Stomach (tissue), 9 donors: Measurements from ENCODE around the gene FLT3LG. TPM values are rescaled to one million over a fixed set of nuclear protein-coding genes. Genes with fewer than 3 reads are reported as not detected.
A peak's percentile ranks its signal among the peaks of the same experiment; 100 is the strongest.

Experiments used
- DNase-seq, 2 donors: peaks; one replicate each; pipeline versions ENCODE4 v3.0.0 to v3.0.0-alpha.2; 2013 to 2019
- H3K27ac ChIP-seq, 5 donors: fragments of 200-600 bp in 4 of 5; sonication (generic) in 4 of 5; one replicate each; pipeline ENCODE4 v1.5.1; 2013 to 2019; ENCODE audit warnings: mild to moderate bottlenecking in 1 of 5, moderate library complexity in 1 of 5
- H3K27me3 ChIP-seq, 3 donors: fragments of 200-600 bp; sonication (generic); one replicate each; pipeline ENCODE4 v1.5.1; 2017 to 2019; ENCODE audit warnings: mixed run types in 1 of 3
- H3K36me3 ChIP-seq, 4 donors: fragments of 200-600 bp; sonication (generic); 1 replicate in 3 of 4; 2 replicates in 1 of 4; pipeline ENCODE4 v1.5.1; 2016 to 2019
- H3K4me1 ChIP-seq, 4 donors: fragments of 200-600 bp; sonication (generic); one replicate each; pipeline ENCODE4 v1.5.1; 2016 to 2019
- H3K4me3 ChIP-seq, 4 donors: fragments of 200-600 bp; sonication (generic) in 3 of 4; one replicate each; pipeline ENCODE4 v1.5.1; 2016 to 2019; ENCODE audit warnings: mild to moderate bottlenecking in 1 of 4
- H3K9me3 ChIP-seq, 4 donors: fragments of 200-600 bp; sonication (generic); one replicate each; pipeline ENCODE4 v1.5.1; 2016 to 2019
- CTCF ChIP-seq, 7 experiments: fragments of 450-650 bp in 4 of 7; fragments of 200-600 bp in 3 of 7; sonication (generic) in 3 of 7; IDR thresholded peaks; one replicate each; pipeline ENCODE4 v1.5.1; 2016 to 2019; ENCODE audit warnings: antibody characterized with exemption in 7 of 7, control low read depth in 2 of 7, mild to moderate bottlenecking in 1 of 7
- EP300 ChIP-seq: sonication (generic); formaldehyde crosslinking; IDR thresholded peaks from one replicate; pipeline ENCODE4 v1.6.1; 2017; ENCODE audit warnings: antibody characterized with exemption
- POLR2A ChIP-seq, 4 donors: fragments of 450-650 bp; IDR thresholded peaks; one replicate each; pipeline ENCODE4 v1.6.1; 2016; ENCODE audit warnings: antibody characterized with exemption in 4 of 4, control low read depth in 2 of 4, mild to moderate bottlenecking in 1 of 4, moderate library complexity in 1 of 4
- POLR2AphosphoS5 ChIP-seq, 3 donors: sonication (generic); formaldehyde crosslinking; IDR thresholded peaks; one replicate each; pipeline ENCODE4 v1.6.1; 2016; ENCODE audit warnings: antibody characterized with exemption in 3 of 3
- WGBS, 5 donors: extraction: QIAGEN DNeasy Blood & Tissue Kit in 3 of 5; methylation state at CpG; one replicate each; pipeline versions ENCODE4 v1.1.5 to v1.1.7; 2013 to 2018; 5-methylcytosine and 5-hydroxymethylcytosine counted together
- intact Hi-C: fragments of 100-400 bp; cut with DNase I; formaldehyde crosslinking; loops from one replicate; pipeline ENCODE4 v1.15.1; 2023; ENCODE audit warnings: low total_unique reads
- polyA plus RNA-seq, 3 donors: library from polyadenylated mRNA; stranded (reverse); fragments of 200-250 nt; gene quantifications; one replicate each; pipeline ENCODE4 v1.2.3, GENCODE V29; 2013
- total RNA-seq, 5 donors: library from RNA; depleted of rRNA; stranded (reverse); fragments of >200 nt; gene quantifications; one replicate each; pipeline versions ENCODE4 v1.1.0 to v1.2.3, GENCODE V29; 2014 to 2016
- donor health status: healthy with polysubstance abuse.
- donor health status: Bipolar disorder and iron deficiency.
- donor health status: healthy.

FLT3LG gene
- total and polyA plus RNA-seq, 8 donors, result 1.3 to 14.5 (median 11.0) TPM; not detected in 3

GRCh38 chr19:49474542-49474924 lies 518 bp downstream of the FLT3LG start:
- H3K27me3 ChIP-seq, result no peaks in the 10 kb centered on the region
- TF ChIP-seq EP300 (no peak), POLR2AphosphoS5 (IDR thresholded peaks at IDR 0.05) (no peak), CTCF (IDR thresholded peaks at IDR 0.05) (no peak), POLR2A (IDR thresholded peaks at IDR 0.05) (no peak)
- WGBS, 5 donors, result 9 to 21% (median 13%) methylated on average over 11 of the region's 11 CpGs
- DNase-seq, result no peak
- peak overlapping the region; percentile 67 to 89 (median 70) for H3K4me3 ChIP-seq
- peaks cover 0 to 8% (median 7%) of the 10 kb centered on the region in 4 donors for H3K36me3 ChIP-seq
- H3K9me3 ChIP-seq, result no peaks in the 10 kb centered on the region
- peak overlapping the region; percentile 59 to 92 (median 88) for H3K27ac ChIP-seq
- intact Hi-C loops, result no loop called here
- H3K4me1 ChIP-seq, result peaks cover 6 to 55% (median 35%) of the 10 kb centered on the region in 4 donors

- Histone ChIP-seq H3K36me3 (peaks cover 0 to 4% (median 4%) of the 10 kb centered on the region in 4 donors), H3K27me3 (no peaks in the 10 kb centered on the region), H3K4me3 (peak overlapping the region; percentile 0 to 89 (median 70)), H3K4me1 (peaks cover 6 to 48% (median 35%) of the 10 kb centered on the region in 4 donors), H3K27ac (peak overlapping the region; percentile 5 to 92 (median 88)), H3K9me3 (no peaks in the 10 kb centered on the region)
- TF ChIP-seq EP300 (no peak), POLR2AphosphoS5 (IDR thresholded peaks at IDR 0.05) (no peak), POLR2A (IDR thresholded peaks at IDR 0.05) (no peak), CTCF (IDR thresholded peaks at IDR 0.05) (no peak)
- intact Hi-C loops, result no loop called here
- DNase-seq, result peak in 1 of 2 donors; percentile 53
- WGBS, 5 donors, result 54 to 70% (median 64%) methylated on average over 15 of the region's 15 CpGs
Observed at GRCh38 chr19:49475191-49475917, 1.3 kb downstream of the FLT3LG start.

GRCh38 chr19:49475995-49476880 lies 2.2 kb downstream of the FLT3LG start:
- Histone ChIP-seq H3K4me1 (peaks cover 6 to 48% (median 35%) of the 10 kb centered on the region in 4 donors), H3K27me3 (no peaks in the 10 kb centered on the region), H3K27ac (peak overlapping the region in 4 of 5 donors; percentile 85 to 92 (median 88)), H3K4me3 (peak overlapping the region in 1 of 4 donors; percentile 70), H3K9me3 (no peaks in the 10 kb centered on the region), H3K36me3 (peaks cover 0 to 6% (median 4%) of the 10 kb centered on the region in 4 donors)
- TF ChIP-seq CTCF (IDR thresholded peaks at IDR 0.05) (peak in 3 of 7 experiments; percentile 21 to 29 (median 23)), EP300 (no peak)
- DNase-seq, result peak in 1 of 2 donors; percentile 85
- WGBS, 5 donors, result 41 to 58% (median 47%) methylated on average over 24 to 27 of the region's 27 CpGs
- intact Hi-C loops, result no loop called here

GRCh38 chr19:49479975-49480628 lies 6.1 kb downstream of the FLT3LG start:
- intact Hi-C loops, result no loop called here
- Histone ChIP-seq H3K9me3 (no peaks in the 10 kb centered on the region), H3K4me1 (peaks cover 0 to 27% (median 13%) of the 10 kb centered on the region in 4 donors), H3K27me3 (no peaks in the 10 kb centered on the region), H3K4me3 (no peak overlapping the region), H3K36me3 (peaks cover 0 to 32% (median 16%) of the 10 kb centered on the region in 4 donors), H3K27ac (no peak overlapping the region)
- peak in 1 of 2 donors; percentile 10 for DNase-seq
- WGBS, 5 donors, result 85 to 95% (median 94%) methylated on average over 8 to 14 of the region's 14 CpGs
- no peak for TF ChIP-seq CTCF (IDR thresholded peaks at IDR 0.05)
- TF ChIP-seq EP300, result no peak
- no peak for TF ChIP-seq POLR2A (IDR thresholded peaks at IDR 0.05)
- TF ChIP-seq POLR2AphosphoS5 (IDR thresholded peaks at IDR 0.05), result no peak
